SK-N-MC (cell line): ENCODE results near the gene CDCA3.

Experiments used
- EZH2 ChIP-seq: fragments of 200-600 bp; sonication (generic); IDR thresholded peaks from one replicate; pipeline ENCODE4 v1.6.1; 2017; ENCODE audit warnings: antibody characterized with exemption
- FOXP2 ChIP-seq: optimal IDR thresholded peaks from 2 replicates; pipeline ENCODE3; 2011; ENCODE audit warnings: mild to moderate bottlenecking, moderate library complexity; ENCODE audit not compliant: insufficient read depth; ENCODE audit errors: extremely low read length, control extremely low read depth
- POLR2AphosphoS5 ChIP-seq: IDR thresholded peaks from 2 replicates; pipeline ENCODE4 v1.6.1; 2012; ENCODE audit warnings: mild to moderate bottlenecking, low read depth, low read length, borderline replicate concordance

- TF ChIP-seq EZH2 (no peak), POLR2AphosphoS5 (no peak; the same call in 1 of the 2 replicates), FOXP2 (no peak)
Observed at GRCh38 chr12:6827982-6828780, 22.9 kb downstream of the CDCA3 start, which contains the start of gene P3H3.
